ENCODE measurements around the gene SLC8A2. TPM values are rescaled to one million over a fixed set of nuclear protein-coding genes. Genes with fewer than 3 reads are reported as not detected.
A peak's percentile ranks its signal among the peaks of the same experiment; 100 is the strongest.

The SLC8A2 gene
- total RNA-seq, 4 donors from 2014 or later, result 0.82 to 36.4 (median 9.6) TPM

- no peaks in the 10 kb centered on the region for H3K4me1 ChIP-seq
- no peak for DNase-seq
- no peaks in the 10 kb centered on the region for H3K36me3 ChIP-seq
- no peaks in the 10 kb centered on the region for H3K9me3 ChIP-seq
- TF ChIP-seq EP300 (IDR thresholded peaks at IDR 0.05; ENCODE audit: low read depth) (no peak), POLR2A (IDR thresholded peaks at IDR 0.05) (no peak), POLR2AphosphoS5 (IDR thresholded peaks at IDR 0.05) (no peak), CTCF (IDR thresholded peaks at IDR 0.05) (no peak)
- H3K27me3 ChIP-seq, result peaks cover 61% of the 10 kb centered on the region
- H3K4me3 ChIP-seq, result no peak overlapping the region
- no peak overlapping the region for H3K27ac ChIP-seq
- intact Hi-C loops (cut with DNase I; ENCODE audit: low total_unique reads), result no loop called here
- in situ Hi-C loops (cut with MboI; ENCODE audit: low pct_ligation_motif_present in 1 of 4, low pct_unique_long_range_greater_than_20kb in 1 of 4, low sequenced_read_pairs in 3 of 4), result loop anchor here (5.0 to 10.0 kb wide), 4 partner anchors 76 to 268 kb away; partner anchors contain the start of gene NAPA (in 1 of the 4)
- 45% methylated on average over 5 of the region's 5 CpGs; no CpG with 5 or more reads in 1 of the 2 donors for WGBS, 2 donors (ENCODE audit: low coverage in 1 of 2)
Observed at GRCh38 chr19:47438793-47439220, 32.9 kb downstream of the SLC8A2 start.

DNA sequence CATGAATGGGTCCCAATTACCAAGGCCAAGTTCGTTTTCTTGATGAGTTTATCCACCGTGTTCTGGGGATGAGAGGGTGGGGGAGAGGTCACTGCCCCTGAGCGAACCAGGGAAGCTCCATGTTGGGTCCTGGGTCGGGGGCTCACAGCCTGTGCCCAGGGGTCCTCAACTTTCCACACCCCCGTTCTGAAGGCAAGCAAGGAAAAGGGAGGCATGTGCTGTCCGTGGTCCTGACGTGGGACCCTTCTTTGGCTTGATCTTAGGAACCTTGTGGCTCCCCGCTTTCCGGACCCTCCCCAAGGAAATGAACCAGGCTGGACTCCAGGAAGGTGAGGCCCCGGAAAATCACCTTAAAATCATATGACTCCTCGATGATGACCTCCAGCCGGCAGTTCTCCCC is 34.2 kb downstream of the SLC8A2 start:
- Histone ChIP-seq H3K27ac (no peak overlapping the region), H3K36me3 (no peaks in the 10 kb centered on the region), H3K4me1 (no peaks in the 10 kb centered on the region), H3K4me3 (no peak overlapping the region), H3K9me3 (no peaks in the 10 kb centered on the region), H3K27me3 (peaks cover 57% of the 10 kb centered on the region)
- TF ChIP-seq POLR2AphosphoS5 (IDR thresholded peaks at IDR 0.05) (no peak), POLR2A (IDR thresholded peaks at IDR 0.05) (no peak), CTCF (IDR thresholded peaks at IDR 0.05) (no peak), EP300 (IDR thresholded peaks at IDR 0.05; ENCODE audit: low read depth) (no peak)
- in situ Hi-C loops (cut with MboI; ENCODE audit: low pct_ligation_motif_present in 1 of 4, low pct_unique_long_range_greater_than_20kb in 1 of 4, low sequenced_read_pairs in 3 of 4), result loop anchor here (5.0 to 10.0 kb wide), 4 partner anchors 77 to 270 kb away; partner anchors contain the start of gene NAPA (in 1 of the 4)
- WGBS, 2 donors (ENCODE audit: low coverage in 1 of 2), result 32 to 55% methylated on average over 5 to 12 of the region's 12 CpGs
- intact Hi-C loops (cut with DNase I; ENCODE audit: low total_unique reads), result loop anchor here (2.0 kb wide), 2 partner anchors 261 to 269 kb away; no protein-coding TSS in a partner anchor
- DNase-seq, result no peak

DNA sequence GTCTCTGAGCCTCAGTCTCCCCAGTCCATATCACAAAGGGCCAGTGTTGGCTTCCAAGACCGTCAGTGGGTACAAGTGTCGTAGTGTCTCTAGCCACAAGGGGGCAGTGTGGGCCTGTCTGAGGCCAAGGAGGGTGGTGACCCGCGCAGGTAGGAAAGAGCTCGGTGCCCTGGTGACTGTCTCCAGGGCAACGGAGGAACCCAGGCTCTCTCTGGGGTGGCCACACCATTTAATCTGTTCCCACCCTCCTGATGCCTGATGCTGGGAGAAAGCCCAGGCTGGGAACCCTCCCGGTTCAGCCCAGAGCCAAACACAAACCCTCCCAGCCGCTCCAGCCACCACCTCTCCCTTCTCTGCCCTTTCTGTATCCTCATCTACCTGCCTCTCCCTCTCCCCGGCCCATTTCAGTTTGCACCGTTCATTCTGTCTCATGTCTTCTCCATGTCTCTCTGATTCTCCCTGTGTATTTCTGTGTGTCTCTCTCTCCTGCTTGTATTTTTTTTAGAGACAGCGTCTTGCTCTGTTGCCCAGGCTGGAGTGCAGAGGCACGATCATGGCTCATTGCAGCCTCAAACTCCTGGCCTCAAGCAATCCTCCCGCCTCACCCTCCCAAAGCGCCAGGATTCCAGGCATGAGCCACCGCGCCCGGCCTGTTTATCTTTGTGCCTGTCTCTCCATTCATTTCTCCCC is 34.8 kb downstream of the SLC8A2 start:
- H3K4me1 ChIP-seq, result no peaks in the 10 kb centered on the region
- in situ Hi-C loops (cut with MboI; ENCODE audit: low pct_ligation_motif_present in 1 of 4, low pct_unique_long_range_greater_than_20kb in 1 of 4, low sequenced_read_pairs in 3 of 4) (loop anchor here (5.0 to 10.0 kb wide), 4 partner anchors 78 to 270 kb away; partner anchors contain the start of gene NAPA (in 1 of the 4)), intact Hi-C loops (cut with DNase I; ENCODE audit: low total_unique reads) (loop anchor here (2.0 kb wide), 2 partner anchors 262 to 270 kb away; no protein-coding TSS in a partner anchor)
- 32 to 52% methylated on average over 9 to 17 of the region's 17 CpGs for WGBS, 2 donors (ENCODE audit: low coverage in 1 of 2)
- peaks cover 57% of the 10 kb centered on the region for H3K27me3 ChIP-seq
- H3K36me3 ChIP-seq, result no peaks in the 10 kb centered on the region
- TF ChIP-seq POLR2A (IDR thresholded peaks at IDR 0.05), result no peak
- TF ChIP-seq EP300 (IDR thresholded peaks at IDR 0.05; ENCODE audit: low read depth), result no peak
- TF ChIP-seq CTCF (IDR thresholded peaks at IDR 0.05), result peak; percentile 88 to 93 (median 90)
- no peak for TF ChIP-seq POLR2AphosphoS5 (IDR thresholded peaks at IDR 0.05)
- no peaks in the 10 kb centered on the region for H3K9me3 ChIP-seq
- DNase-seq, result peak; percentile 85
- no peak overlapping the region for H3K27ac ChIP-seq
- no peak overlapping the region for H3K4me3 ChIP-seq

DNA sequence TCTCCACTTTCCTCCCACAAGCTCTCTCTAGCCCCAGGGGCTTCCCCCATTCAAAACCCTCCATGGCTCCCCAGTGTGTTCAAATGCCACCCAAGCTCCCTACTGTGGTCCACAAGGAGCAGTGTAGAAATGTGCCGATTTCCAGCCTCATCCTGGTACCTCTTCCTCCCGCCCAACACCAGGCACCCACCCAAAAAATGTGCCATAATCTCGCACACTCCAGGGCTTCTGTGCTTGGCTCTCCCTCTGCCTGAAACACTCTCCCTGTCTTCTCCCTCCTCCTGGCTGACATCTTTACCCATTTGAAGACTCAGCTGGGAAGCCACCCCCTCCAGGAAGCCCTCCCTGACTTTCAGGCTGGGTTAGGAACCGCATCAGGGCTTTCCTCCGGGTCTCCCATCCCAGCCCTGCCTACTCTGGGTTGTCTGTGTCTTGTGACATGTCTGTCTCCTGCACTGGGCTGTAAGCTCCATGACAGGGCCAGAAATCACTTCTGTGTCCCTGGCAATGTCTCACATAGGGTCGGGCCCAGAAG is 35.7 kb downstream of the SLC8A2 start:
- intact Hi-C loops (cut with DNase I; ENCODE audit: low total_unique reads), result loop anchor here (2.0 kb wide), 2 partner anchors 263 to 271 kb away; no protein-coding TSS in a partner anchor
- WGBS, 2 donors (ENCODE audit: low coverage in 1 of 2), result 77 to 87% methylated on average over 3 to 6 of the region's 6 CpGs

More for the DNA sequence above, 35.7 kb downstream of the SLC8A2 start:
- no peak for DNase-seq
- no peaks in the 10 kb centered on the region for H3K36me3 ChIP-seq
- no peaks in the 10 kb centered on the region for H3K4me1 ChIP-seq
- H3K27me3 ChIP-seq, result peaks cover 57% of the 10 kb centered on the region
- H3K27ac ChIP-seq, result no peak overlapping the region
- no peak overlapping the region for H3K4me3 ChIP-seq
- no peaks in the 10 kb centered on the region for H3K9me3 ChIP-seq
- TF ChIP-seq POLR2A (IDR thresholded peaks at IDR 0.05) (no peak), EP300 (IDR thresholded peaks at IDR 0.05; ENCODE audit: low read depth) (no peak), POLR2AphosphoS5 (IDR thresholded peaks at IDR 0.05) (no peak), CTCF (IDR thresholded peaks at IDR 0.05) (no peak)
- in situ Hi-C loops (cut with MboI; ENCODE audit: low pct_ligation_motif_present in 1 of 4, low pct_unique_long_range_greater_than_20kb in 1 of 4, low sequenced_read_pairs in 3 of 4), result loop anchor here (5.0 to 10.0 kb wide), 4 partner anchors 79 to 271 kb away; partner anchors contain the start of gene NAPA (in 1 of the 4)

Data from transverse colon (tissue), 4 donors.